Neuronal stem cell (in vitro differentiated cells): ENCODE measurements around the gene ENG.

Experiments
- DNase-seq: peaks from one replicate; pipeline ENCODE4 v3.0.0-alpha.2; 2013; ENCODE audit warnings: low spot score
- H2AFZ ChIP-seq: one replicate; pipeline ENCODE4 v1.6.1; 2013; ENCODE audit warnings: mild to moderate bottlenecking, low read length, inconsistent platforms
- H2AK5ac ChIP-seq: 2 replicates; pipeline ENCODE4 v1.6.1; 2013; ENCODE audit warnings: low read depth, mild to moderate bottlenecking, inconsistent platforms, low read length, moderate library complexity, mixed read lengths
- H2BK120ac ChIP-seq: 2 replicates; pipeline ENCODE4 v1.6.1; 2013; ENCODE audit warnings: low read depth, mild to moderate bottlenecking, inconsistent platforms, low read length, moderate library complexity, mixed read lengths
- H2BK12ac ChIP-seq: one replicate; pipeline ENCODE4 v1.6.1; 2013; ENCODE audit warnings: low read length, inconsistent platforms
- H2BK15ac ChIP-seq: 2 replicates; pipeline ENCODE4 v1.6.1; 2013; ENCODE audit warnings: mild to moderate bottlenecking, low read length, inconsistent platforms, mixed read lengths
- H2BK5ac ChIP-seq: one replicate; pipeline ENCODE4 v1.6.1; 2013; ENCODE audit warnings: inconsistent platforms, mild to moderate bottlenecking, low read length, moderate library complexity
- H3K14ac ChIP-seq: one replicate; pipeline ENCODE4 v1.6.1; 2013; ENCODE audit warnings: low read length, inconsistent platforms
- H3K18ac ChIP-seq: 2 replicates; pipeline ENCODE4 v1.6.1; 2013; ENCODE audit warnings: low read length, inconsistent platforms
- H3K23ac ChIP-seq: 2 replicates; pipeline ENCODE4 v1.6.1; 2013; ENCODE audit warnings: low read depth, mild to moderate bottlenecking, mixed read lengths, low read length, inconsistent platforms; ENCODE audit not compliant: poor library complexity
- H3K27ac ChIP-seq: replicated peaks from 3 replicates; pipeline ENCODE4 v1.5.1; 2013; ENCODE audit warnings: low read length, inconsistent platforms
- H3K27me3 ChIP-seq, 3 experiments: 2 replicates each; pipeline ENCODE4 v1.6.1; 2013; ENCODE audit warnings: low read length in 3 of 3, mild to moderate bottlenecking in 2 of 3, inconsistent platforms in 1 of 3, low read depth in 1 of 3, mixed read lengths in 1 of 3, moderate library complexity in 1 of 3; ENCODE audit not compliant: control insufficient read depth in 3 of 3, insufficient read depth in 3 of 3
- H3K36me3 ChIP-seq, 2 donors: replicated peaks in 1 of 2; 2 replicates each; pipeline ENCODE4 v1.6.1; 2013; ENCODE audit warnings: low read length in 2 of 2; ENCODE audit not compliant: control insufficient read depth in 2 of 2, insufficient read depth in 2 of 2
- H3K4ac ChIP-seq: 2 replicates; pipeline ENCODE4 v1.6.1; 2013; ENCODE audit warnings: inconsistent platforms, mild to moderate bottlenecking, low read length, moderate library complexity
- H3K4me1 ChIP-seq, 2 donors: 1 replicate in 1 of 2; 2 replicates in 1 of 2; pipeline ENCODE4 v1.6.1; 2013; ENCODE audit warnings: low read length in 2 of 2, low read depth in 1 of 2; ENCODE audit not compliant: control insufficient read depth in 2 of 2, insufficient read depth in 1 of 2
- H3K4me2 ChIP-seq: one replicate; pipeline ENCODE4 v1.6.1; 2013; ENCODE audit warnings: mild to moderate bottlenecking, low read length, inconsistent platforms; ENCODE audit not compliant: insufficient read depth, poor library complexity, severe bottlenecking
- H3K4me3 ChIP-seq, 2 donors: 2 replicates each; pipeline ENCODE4 v1.5.1; 2013; ENCODE audit warnings: low read length in 2 of 2, mild to moderate bottlenecking in 2 of 2, inconsistent platforms in 1 of 2, moderate library complexity in 1 of 2
- H3K79me1 ChIP-seq: one replicate; pipeline ENCODE4 v1.6.1; 2013; ENCODE audit warnings: low read depth, mild to moderate bottlenecking, inconsistent platforms, low read length, moderate library complexity
- H3K9ac ChIP-seq: one replicate; pipeline ENCODE4 v1.6.1; 2013; ENCODE audit warnings: mild to moderate bottlenecking, low read depth, low read length, inconsistent platforms; ENCODE audit not compliant: poor library complexity
- H3K9me3 ChIP-seq, 2 donors: replicated peaks in 1 of 2; 2 replicates each; pipeline versions ENCODE3 to v1.6.1; 2013; ENCODE audit warnings: low read length in 2 of 2, mild to moderate bottlenecking in 2 of 2, inconsistent platforms in 1 of 2, low read depth in 1 of 2, mixed read lengths in 1 of 2, moderate library complexity in 1 of 2; ENCODE audit not compliant: control insufficient read depth in 2 of 2, insufficient read depth in 1 of 2
- H4K8ac ChIP-seq: one replicate; pipeline ENCODE4 v1.6.1; 2013; ENCODE audit warnings: low read depth, mild to moderate bottlenecking, inconsistent platforms, low read length, moderate library complexity
- H4K91ac ChIP-seq: one replicate; pipeline ENCODE4 v1.6.1; 2013; ENCODE audit warnings: low read length, low read depth, mild to moderate bottlenecking, inconsistent platforms; ENCODE audit not compliant: poor library complexity
- WGBS, 2 donors: extraction: QIAGEN DNeasy Blood & Tissue Kit; methylation state at CpG; one replicate each; pipeline ENCODE4 v1.1.7; 2013; ENCODE audit warnings: missing lambda C conversion rate in 2 of 2, mixed read lengths in 1 of 2; ENCODE audit not compliant: insufficient read length in 2 of 2, insufficient replicate concordance in 1 of 2; ENCODE audit errors: extremely low coverage in 2 of 2; 5-methylcytosine and 5-hydroxymethylcytosine counted together

ENG gene

DNA sequence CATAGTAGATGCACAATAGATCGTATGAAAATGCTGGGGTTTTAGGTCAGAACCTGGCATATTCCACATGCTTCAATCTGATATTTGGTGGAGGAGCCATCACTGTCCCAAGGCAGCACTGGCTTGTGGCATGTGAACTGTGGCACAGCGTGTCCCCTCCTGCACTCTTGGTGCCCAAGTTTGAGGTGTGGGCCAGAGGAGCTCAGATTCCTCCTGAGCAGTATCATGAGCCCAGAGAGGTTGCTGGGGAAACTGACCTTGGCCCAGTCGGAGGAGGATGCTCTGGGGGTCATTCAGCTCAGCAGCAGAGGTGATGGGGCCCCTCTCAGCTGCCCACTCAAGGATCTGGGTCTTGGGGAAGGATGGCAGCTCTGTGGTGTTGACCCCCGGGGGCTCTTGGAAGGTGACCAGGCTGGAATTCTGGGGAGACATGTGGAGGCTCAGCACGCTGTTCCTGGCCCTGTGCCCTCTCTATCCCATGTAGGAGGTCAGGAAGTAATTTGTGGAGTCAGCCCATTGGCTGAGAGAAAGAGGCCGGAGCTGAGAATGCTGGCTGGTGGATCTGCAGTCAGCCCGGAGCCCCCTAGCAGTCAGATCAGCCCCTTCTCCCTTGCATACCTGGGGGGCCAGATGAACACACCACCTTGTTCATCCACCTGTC, 28.1 kb downstream of the ENG start:
- Histone ChIP-seq H2BK15ac (no peak overlapping the region), H3K4me2 (no peak overlapping the region), H2BK5ac (no peak overlapping the region), H3K27me3 (peaks cover 0 to 18% (median 0%) of the 10 kb centered on the region in 3 experiments), H3K9ac (peak overlapping the region; percentile 6), H4K8ac (no peak overlapping the region), H4K91ac (no peak overlapping the region), H3K23ac (peak overlapping the region; percentile 97), H3K18ac (no peak overlapping the region), H3K36me3 (no peaks in the 10 kb centered on the region), H3K79me1 (no peaks in the 10 kb centered on the region), H2AK5ac (peak overlapping the region; percentile 85), H2BK120ac (no peak overlapping the region), H3K27ac (no peak overlapping the region), H3K14ac (no peak overlapping the region), H3K4ac (no peak overlapping the region), H3K4me3 (peak overlapping the region in 1 of 2 donors; percentile 42), H2BK12ac (no peak overlapping the region), H3K4me1 (peaks cover 8 to 11% of the 10 kb centered on the region in 2 donors), H2AFZ (no peak overlapping the region), H3K9me3 (peaks cover 5% of the 10 kb centered on the region in 2 donors)
- DNase-seq = no peak
- no CpG with 5 or more reads among the region's 7 CpGs for WGBS, 2 donors

DNA sequence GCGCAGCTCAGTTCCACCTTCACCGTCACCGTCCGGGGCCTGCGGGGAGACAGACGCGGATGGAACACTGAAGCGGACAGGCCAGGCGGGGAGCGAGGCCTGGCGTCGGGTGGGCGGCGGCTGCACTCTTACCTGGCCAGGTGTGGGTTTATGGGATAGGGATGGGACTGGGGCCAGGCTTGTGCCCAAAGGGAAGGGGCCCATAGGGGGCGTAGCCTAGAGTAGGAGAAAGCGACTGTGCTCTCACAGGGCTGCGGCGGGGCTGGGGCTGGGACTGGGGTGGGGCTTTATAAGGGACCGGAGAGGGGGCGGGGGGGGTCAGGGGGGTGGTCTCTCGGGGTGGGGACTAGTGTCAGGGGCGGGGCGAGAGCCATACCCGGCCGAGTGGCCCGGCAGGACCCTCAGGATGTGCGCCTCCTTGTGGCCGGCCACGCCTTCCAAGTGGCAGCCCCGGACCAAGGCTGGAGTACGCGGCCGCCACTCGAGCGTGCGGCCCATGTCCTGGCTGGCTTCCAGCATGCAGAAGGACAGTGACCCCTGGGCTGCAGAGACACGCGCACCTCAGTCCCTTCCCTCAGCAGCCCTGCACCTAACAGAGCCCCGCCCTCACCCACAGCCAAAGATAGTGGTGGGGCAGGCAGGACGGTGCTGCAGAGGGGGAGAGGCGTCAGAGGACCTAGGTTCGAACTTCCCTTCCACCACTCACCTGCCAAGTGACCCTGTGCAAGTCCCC, 29.0 kb downstream of the ENG start:
- peak overlapping the region; percentile 82 for H2BK15ac ChIP-seq
- H2BK5ac ChIP-seq = no peak overlapping the region
- H2AK5ac ChIP-seq = peak overlapping the region; percentile 90
- peak overlapping the region; percentile 66 for H2BK120ac ChIP-seq
- H2AFZ ChIP-seq = peak overlapping the region; percentile 75
- peak overlapping the region; percentile 63 for H3K14ac ChIP-seq
- H2BK12ac ChIP-seq = no peak overlapping the region
- no peak overlapping the region for H4K8ac ChIP-seq
- no peak overlapping the region for H4K91ac ChIP-seq
- peak overlapping the region; percentile 86 for H3K9ac ChIP-seq
- H3K36me3 ChIP-seq = no peaks in the 10 kb centered on the region
- H3K79me1 ChIP-seq = no peaks in the 10 kb centered on the region
- H3K23ac ChIP-seq = peak overlapping the region; percentile 97
- peak overlapping the region in 1 of 2 donors; percentile 44 for H3K4me3 ChIP-seq
- H3K27ac ChIP-seq = no peak overlapping the region
- H3K18ac ChIP-seq = peak overlapping the region; percentile 88
- H3K4me2 ChIP-seq = peak overlapping the region; percentile 30
- no peak overlapping the region for H3K4ac ChIP-seq
- H3K9me3 ChIP-seq = peaks cover 5% of the 10 kb centered on the region in 2 donors
- H3K4me1 ChIP-seq = peaks cover 8 to 11% of the 10 kb centered on the region in 2 donors
- peak; percentile 58 for DNase-seq
- peaks cover 0 to 18% (median 0%) of the 10 kb centered on the region in 3 experiments for H3K27me3 ChIP-seq
- no CpG with 5 or more reads among the region's 42 CpGs for WGBS, 2 donors

DNA sequence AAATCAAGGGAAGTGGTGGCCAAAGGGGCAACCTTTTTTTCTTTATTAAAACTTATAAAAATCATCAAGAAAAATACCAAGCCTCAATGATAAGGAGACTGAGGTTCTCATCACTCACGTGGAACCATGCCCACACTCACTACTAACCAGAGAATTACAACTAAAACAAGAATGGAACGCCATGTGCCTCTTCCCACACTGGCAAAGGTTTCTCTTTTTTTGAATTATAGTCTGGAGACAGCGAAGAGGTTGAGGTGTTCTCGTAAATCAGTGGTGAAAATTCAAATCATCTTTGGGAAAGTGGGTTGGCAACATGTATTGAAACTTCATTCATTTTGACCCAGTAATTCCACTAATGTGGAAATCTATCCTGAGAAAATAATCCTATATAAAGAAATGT, 32.4 kb downstream of the ENG start:
- peaks cover 3 to 6% of the 10 kb centered on the region in 2 donors for H3K4me1 ChIP-seq
- H3K27me3 ChIP-seq = peaks cover 0 to 15% (median 0%) of the 10 kb centered on the region in 3 experiments
- H2BK15ac ChIP-seq = no peak overlapping the region
- no peak overlapping the region for H2AK5ac ChIP-seq
- H3K79me1 ChIP-seq = no peaks in the 10 kb centered on the region
- H2AFZ ChIP-seq = no peak overlapping the region
- H3K27ac ChIP-seq = no peak overlapping the region
- no peaks in the 10 kb centered on the region for H3K36me3 ChIP-seq
- H3K4me3 ChIP-seq = no peak overlapping the region
- no peak overlapping the region for H3K4ac ChIP-seq
- H3K9me3 ChIP-seq = peaks cover 0 to 2% of the 10 kb centered on the region in 2 donors
- H4K8ac ChIP-seq = no peak overlapping the region
- no peak overlapping the region for H2BK5ac ChIP-seq
- DNase-seq = no peak
- H3K23ac ChIP-seq = no peak overlapping the region
- no peak overlapping the region for H4K91ac ChIP-seq
- no CpG with 5 or more reads among the region's 4 CpGs for WGBS, 2 donors
- H3K4me2 ChIP-seq = no peak overlapping the region
- H3K18ac ChIP-seq = no peak overlapping the region
- H3K14ac ChIP-seq = no peak overlapping the region
- no peak overlapping the region for H3K9ac ChIP-seq
- no peak overlapping the region for H2BK120ac ChIP-seq
- H2BK12ac ChIP-seq = no peak overlapping the region

DNA sequence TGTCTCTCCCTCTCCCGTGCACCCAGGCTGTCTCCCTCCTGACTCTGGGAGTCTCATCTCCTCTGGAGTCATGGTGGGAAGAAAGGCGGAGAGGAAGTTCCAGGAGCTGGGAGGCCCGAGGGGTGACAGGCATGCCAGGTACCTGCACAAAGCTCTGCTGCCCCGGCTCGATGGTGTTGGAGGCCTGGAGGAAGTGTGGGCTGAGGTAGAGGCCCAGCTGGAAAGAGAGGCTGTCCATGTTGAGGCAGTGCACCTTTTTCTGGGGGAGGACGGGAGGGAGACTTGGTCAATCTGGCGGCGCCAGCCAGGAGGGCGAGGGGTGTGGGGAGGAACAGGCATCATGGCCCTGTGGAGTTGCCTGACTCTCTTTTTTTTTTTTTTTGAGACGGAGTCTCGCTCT, 35.9 kb downstream of the ENG start:
- peak overlapping the region; percentile 73 for H3K23ac ChIP-seq
- H3K79me1 ChIP-seq = no peaks in the 10 kb centered on the region
- no peak overlapping the region for H2AK5ac ChIP-seq
- H3K18ac ChIP-seq = no peak overlapping the region
- no CpG with 5 or more reads among the region's 11 CpGs for WGBS, 2 donors
- H3K9ac ChIP-seq = no peak overlapping the region
- H4K91ac ChIP-seq = no peak overlapping the region
- no peak overlapping the region for H2BK15ac ChIP-seq
- peak overlapping the region; percentile 22 for H2BK120ac ChIP-seq
- H2BK12ac ChIP-seq = no peak overlapping the region
- no peak overlapping the region for H2AFZ ChIP-seq
- no peaks in the 10 kb centered on the region for H3K27me3 ChIP-seq
- H3K4me2 ChIP-seq = no peak overlapping the region
- peak overlapping the region; percentile 38 for H3K14ac ChIP-seq
- no peak overlapping the region for H3K27ac ChIP-seq
- H3K4me3 ChIP-seq = no peak overlapping the region
- peaks cover 0 to 3% of the 10 kb centered on the region in 2 donors for H3K4me1 ChIP-seq
- H4K8ac ChIP-seq = no peak overlapping the region
- DNase-seq = no peak
- H3K9me3 ChIP-seq = peaks cover 0 to 2% of the 10 kb centered on the region in 2 donors
- no peak overlapping the region for H3K4ac ChIP-seq
- peak overlapping the region; percentile 75 for H2BK5ac ChIP-seq
- H3K36me3 ChIP-seq = peaks cover 7 to 13% of the 10 kb centered on the region in 2 donors
